NCI-H1694 (cell line): ENCODE results near the gene MPC2.
"Not testable (repeated sequence)": the region's sequence is repeated elsewhere in the genome, so short reads cannot be mapped to it uniquely, and the experiment has no call there.

ENCODE experiments used
- DNase-seq: peaks from one replicate; lab custom pipeline; 2025; lab: John Stamatoyannopoulos, UW

MPC2 gene

DNA sequence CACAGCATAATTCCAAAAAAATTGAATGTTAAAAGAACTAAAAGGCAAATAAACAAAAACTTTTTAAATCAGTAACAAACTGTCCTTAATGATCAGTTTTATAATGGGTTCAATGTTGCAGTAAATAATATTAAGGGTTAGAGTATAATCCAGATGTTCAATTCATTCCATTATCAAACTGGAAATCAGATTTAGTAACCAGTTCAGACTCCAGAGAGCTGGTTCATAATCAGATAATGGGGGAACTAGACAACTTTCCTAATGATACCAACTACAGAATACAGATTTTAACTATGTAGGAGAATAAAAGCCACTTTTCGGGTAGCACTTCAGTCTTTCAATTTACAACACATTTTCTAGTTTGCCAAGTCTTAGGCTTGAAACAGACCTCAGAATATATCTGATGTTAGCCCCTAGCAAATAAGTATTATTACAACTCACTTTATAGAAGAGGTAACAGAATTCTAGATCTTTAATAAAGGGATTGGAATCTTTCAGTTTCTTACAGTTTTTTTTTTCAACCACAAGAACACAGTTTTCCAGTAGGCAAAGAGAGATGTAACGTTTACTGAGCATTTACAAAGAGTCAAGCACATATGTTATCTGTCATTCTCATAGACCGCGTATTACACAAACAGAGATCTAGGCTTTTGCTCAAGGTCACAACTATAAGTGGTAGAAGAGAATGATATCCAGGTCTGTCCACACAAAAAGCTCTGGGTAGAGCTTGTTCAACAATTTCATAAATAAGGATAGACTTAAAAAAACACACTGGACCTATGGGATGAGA, 2.3 kb downstream of the MPC2 start:
- DNase-seq = no peak

DNA sequence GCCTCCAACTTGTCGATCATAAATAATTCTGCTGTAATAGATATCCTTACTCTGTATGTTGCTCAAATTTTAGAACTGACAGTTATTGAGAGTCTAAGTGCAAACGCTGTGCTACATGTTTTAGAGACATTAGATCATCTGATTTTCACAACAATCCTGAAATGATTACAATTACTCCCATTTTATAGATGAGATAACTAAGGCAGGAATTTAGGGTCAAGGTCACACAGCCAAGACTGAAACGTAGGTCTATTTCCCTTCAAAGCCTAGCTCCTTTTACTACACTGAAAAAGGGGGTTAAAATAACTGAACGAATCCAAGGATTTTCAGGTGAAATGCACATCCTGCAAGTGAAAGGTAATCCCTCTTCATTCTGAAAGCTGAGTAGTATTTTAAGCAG, 3.1 kb downstream of the MPC2 start:
- DNase-seq = no peak

DNA sequence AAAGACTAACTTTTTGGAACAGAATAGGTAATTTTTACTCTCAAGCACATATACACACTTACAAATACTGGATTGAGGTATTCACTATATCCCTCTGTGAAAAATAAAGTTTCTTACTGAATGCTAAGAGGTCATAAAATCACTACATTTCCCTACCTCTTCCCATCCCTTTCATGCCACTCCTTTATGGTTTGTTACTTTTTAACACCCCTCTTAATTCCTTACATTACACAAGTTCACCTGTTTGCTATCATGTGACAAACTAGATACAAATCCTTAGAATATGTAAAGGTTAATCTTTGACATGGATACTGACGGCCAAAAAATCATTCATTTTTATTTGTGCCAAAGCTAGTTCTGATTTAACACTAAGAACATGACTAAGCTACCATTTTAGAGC, 7.1 kb downstream of the MPC2 start:
- no peak for DNase-seq

GRCh38 chr1:167928919-167929318, 8.0 kb downstream of the MPC2 start:
- DNase-seq = not testable (repeated sequence)

DNA sequence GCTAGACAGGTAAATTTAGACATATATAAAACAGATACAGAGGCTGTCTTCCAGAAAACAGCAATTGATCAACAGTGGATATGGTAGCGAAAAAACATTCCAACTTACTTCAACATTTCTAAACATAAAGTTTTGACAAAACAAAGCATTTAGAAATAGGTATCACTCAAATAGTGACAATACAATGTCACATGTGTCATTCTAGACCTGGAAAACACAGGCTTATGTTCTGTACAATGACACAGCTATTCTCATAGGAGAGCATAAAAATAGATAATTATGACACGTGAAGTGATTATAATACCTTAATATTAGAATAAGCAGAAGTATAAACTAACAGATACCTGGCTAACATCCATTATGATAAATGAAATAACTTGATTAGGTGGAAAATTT, 8.4 kb downstream of the MPC2 start:
- no peak for DNase-seq

GRCh38 chr1:167927046-167927754, 9.7 kb downstream of the MPC2 start:
- DNase-seq = no peak

- DNase-seq = no peak
Observed at GRCh38 chr1:167926486-167926997, 10.3 kb downstream of the MPC2 start.

DNA sequence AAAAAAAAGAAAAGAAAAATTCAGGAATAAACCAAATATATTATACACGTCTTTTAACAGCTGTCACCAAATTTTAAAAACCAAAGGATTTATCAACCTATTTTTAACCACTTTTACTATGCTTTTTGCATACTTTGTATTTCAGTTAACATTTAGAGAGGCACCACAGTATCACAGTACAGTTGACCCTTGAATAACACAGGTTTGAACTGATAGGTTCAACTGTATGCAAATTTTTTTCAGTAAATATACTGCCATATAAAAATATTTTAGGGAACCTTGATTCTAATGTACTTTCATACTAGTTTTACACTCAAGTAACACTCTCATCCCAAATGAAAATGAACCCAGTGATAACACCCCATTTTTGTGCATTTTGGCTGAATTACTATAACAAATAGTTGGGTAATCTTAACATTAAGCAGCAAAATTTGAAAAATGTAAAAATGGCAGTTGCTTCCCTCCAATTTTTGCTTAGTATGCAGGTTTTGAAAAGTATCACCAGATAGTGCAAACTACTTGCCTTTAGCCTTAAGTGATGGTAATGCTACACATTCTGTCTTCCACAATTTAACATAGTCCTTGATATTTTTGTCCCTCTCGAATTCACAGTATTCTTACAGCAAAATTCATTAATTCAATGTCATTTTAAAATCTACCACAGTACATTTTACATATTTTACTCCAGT, 12.2 kb downstream of the MPC2 start:
- DNase-seq = no peak

GRCh38 chr1:167924102-167924501, 12.8 kb downstream of the MPC2 start:
- no peak for DNase-seq

- no peak for DNase-seq
Observed at GRCh38 chr1:167923324-167924056, 13.4 kb downstream of the MPC2 start.

- no peak for DNase-seq
Observed at GRCh38 chr1:167922611-167923074, 14.2 kb downstream of the MPC2 start.

DNA sequence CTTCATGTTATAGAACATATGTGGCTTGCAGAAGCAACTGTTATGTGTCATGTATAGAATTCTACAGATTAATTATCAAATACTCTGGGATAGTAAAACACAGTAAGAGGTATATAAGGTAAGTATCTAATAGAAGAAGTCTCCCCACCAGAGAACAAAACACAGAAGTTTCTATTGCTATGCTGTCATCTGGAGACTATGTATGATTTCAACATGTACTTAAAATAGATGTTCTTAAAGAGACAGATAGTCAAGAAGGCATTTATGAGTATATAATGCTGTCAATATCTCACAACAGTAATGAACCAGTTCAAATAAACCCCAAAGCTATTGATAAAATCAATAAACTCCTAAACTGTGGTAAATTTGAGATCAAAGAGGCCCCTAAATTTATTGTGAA, 14.8 kb downstream of the MPC2 start:
- no peak for DNase-seq

GRCh38 chr1:167916766-167917511, 19.9 kb downstream of the MPC2 start:
- DNase-seq = no peak

GRCh38 chr1:167915569-167915968, 21.3 kb downstream of the MPC2 start:
- DNase-seq = no peak

DNA sequence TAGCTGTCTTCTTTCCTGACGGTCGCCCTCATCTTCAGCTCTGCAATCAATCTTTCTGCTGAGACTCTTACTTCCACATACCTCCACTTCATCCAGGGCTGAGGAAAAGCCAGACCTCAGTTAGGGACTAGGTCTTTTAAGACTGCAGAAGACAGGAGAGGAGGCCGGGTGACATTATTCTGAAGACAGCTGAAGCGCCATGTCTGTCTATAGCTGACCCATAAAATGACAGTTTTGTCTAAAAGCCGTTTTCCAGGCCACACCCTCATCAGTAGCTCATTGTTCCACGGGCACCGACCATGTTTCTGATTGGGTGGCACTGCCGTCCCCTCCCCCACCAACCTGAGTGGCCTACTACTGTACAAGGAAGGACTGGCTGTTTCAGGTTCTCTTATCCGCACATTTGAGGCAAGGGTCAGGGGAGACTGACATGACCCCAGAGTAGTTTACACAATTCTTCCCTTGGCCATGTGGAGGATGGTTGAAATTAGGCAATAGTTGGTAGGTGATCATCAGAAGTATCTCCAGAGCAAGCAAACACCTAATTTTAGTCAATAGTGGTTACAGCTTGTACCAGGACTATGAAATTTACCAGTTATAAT, 22.9 kb downstream of the MPC2 start, which contains the start of gene ADCY10:
Gene ADCY10, minus strand, starts transcription at position 240 of the 602 bp plus-strand sequence. CDS start 8,994 bp downstream, outside the sequence.
- DNase-seq = no peak

DNA sequence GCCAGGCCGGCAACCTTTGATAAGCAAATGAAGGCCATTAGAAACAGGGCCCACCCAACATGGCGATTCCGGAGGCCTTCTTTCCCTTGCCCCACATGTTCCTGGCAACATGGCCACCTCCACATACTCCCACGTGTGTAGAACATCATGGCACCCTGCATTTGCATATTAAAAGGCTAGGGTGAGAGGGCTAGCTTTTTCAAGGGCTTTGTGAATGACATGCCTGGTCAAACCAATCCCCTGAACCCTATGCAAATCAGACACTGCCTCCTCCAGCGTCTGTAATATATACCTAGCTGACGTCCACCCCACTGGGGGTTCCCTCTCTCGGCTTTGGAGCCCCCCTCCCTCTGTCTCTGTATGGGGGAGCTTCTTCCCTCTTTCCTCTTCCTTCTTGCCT, 24.6 kb downstream of the MPC2 start:
- no peak for DNase-seq

DNA sequence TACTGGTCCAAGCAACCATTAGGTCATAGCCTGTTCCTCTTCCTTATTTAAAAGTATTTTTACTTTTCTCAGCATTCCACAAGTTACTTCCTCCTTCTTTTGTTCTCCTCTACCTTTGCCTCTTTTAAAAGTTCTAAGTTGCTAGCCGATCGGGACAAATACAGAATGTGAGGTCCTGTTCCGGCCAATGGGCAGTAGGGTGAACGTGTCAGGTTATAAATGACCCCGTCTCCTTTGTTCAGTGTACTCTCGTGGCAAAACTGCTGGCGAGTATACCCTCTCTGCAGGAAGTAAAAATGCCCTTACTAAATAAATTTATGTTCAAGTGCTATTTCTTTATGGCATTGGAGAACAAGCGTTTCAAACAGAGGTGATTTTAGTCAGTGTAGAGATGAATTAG, 25.5 kb downstream of the MPC2 start:
- no peak for DNase-seq

- no peak for DNase-seq
Observed at GRCh38 chr1:167910530-167910929, 26.3 kb downstream of the MPC2 start.

DNA sequence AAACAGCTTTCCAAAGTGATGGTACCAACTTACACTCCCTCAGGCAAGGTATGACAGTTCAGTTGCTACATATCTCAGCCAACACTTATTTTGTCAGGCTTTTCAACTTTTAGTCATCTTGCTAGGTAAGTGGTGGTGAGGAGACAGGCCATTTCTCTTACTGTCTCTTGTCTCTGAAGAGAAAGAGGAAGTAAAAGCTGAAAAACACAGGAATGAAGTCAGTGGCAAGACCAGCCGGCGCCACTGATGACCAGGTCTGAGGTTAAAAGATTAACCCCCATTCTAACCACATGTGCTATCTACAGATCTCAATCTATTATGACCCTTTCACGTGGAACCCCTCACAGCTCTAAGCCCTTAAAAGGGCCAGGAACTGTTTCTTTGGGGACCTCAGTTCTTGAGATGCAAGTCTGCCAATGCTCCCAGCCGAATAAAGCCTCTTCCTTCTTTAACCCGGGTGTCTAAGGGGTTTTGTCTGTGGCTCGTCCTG, 27.1 kb downstream of the MPC2 start:
- no peak for DNase-seq

GRCh38 chr1:167905671-167906070, 31.2 kb downstream of the MPC2 start:
- no peak for DNase-seq

DNA sequence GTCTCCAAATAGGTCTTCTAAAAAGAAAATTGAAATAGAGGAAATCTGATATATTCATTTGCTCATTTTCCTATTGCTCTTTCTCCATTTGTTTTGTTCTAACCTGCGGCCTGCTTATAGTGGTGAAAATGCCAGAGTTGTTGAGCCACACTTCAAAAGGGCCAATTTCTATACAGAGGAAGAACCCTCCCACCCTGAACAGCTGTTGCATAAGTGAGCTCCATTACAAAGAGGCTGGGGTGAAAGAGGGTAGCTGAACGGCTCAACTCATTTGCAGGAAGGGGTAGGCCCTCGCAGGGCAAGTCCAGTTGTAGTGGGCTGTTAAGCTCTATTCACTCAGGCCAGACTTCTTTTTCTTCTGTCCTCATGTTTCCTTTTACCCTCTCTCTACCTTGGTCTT, 31.7 kb downstream of the MPC2 start:
- DNase-seq = no peak
